ENCODE data around the gene STRN4. TPM values are rescaled to one million over a fixed set of nuclear protein-coding genes. Genes with fewer than 3 reads are reported as not detected.
A peak's percentile ranks its signal among the peaks of the same experiment; 100 is the strongest.
"Not testable (repeated sequence)": the region's sequence is repeated elsewhere in the genome, so short reads cannot be mapped to it uniquely, and the experiment has no call there.

STRN4 gene
- total RNA-seq, 2 donors from 2014 or later: 142 to 155 TPM

- Histone ChIP-seq H3K9me3 (ENCODE audit: control insufficient read depth, low read length) (no peaks in the 10 kb centered on the region), H3K4me3 (ENCODE audit: low read length) (no peak overlapping the region), H3K27ac (ENCODE audit: low read depth, low read length) (no peak overlapping the region), H3K27me3 (ENCODE audit: control insufficient read depth, insufficient read depth, low read length, poor library complexity, severe bottlenecking) (no peaks in the 10 kb centered on the region), H3K36me3 (ENCODE audit: control insufficient read depth, insufficient read depth, low read length) (peaks cover 27% of the 10 kb centered on the region), H3K9ac (ENCODE audit: extremely low read depth, low read length, poor library complexity, severe bottlenecking) (no peak overlapping the region), H3K4me1 (ENCODE audit: control insufficient read depth, insufficient read depth, low read length) (peaks cover 2% of the 10 kb centered on the region)
- DNase-seq: no peak
- peaks cover 10% of the 10 kb centered on the region for H3K27me3 Mint-ChIP-seq (ENCODE audit: insufficient read depth)
- peaks cover 23% of the 10 kb centered on the region for H3K4me1 Mint-ChIP-seq
- H3K36me3 Mint-ChIP-seq (ENCODE audit: low read depth): peaks cover 54% of the 10 kb centered on the region
- no peak for TF ChIP-seq CTCF (conservative IDR thresholded peaks at IDR 0.05)
- WGBS, 2 experiments (ENCODE audit: insufficient coverage in 1 of 2, insufficient read length in 1 of 2): 94 to 96% methylated on average over 5 to 7 of the region's 7 CpGs
- no peaks in the 10 kb centered on the region for H3K9me3 Mint-ChIP-seq
- H3K27ac Mint-ChIP-seq: peak overlapping the region; percentile 52
- H3K4me3 Mint-ChIP-seq: no peak overlapping the region
Observed at GRCh38 chr19:46782355-46783019, 36.2 kb upstream of the STRN4 start.

GRCh38 chr19:46777956-46778645, 31.9 kb upstream of the STRN4 start:
- not testable (repeated sequence) for H3K4me1 ChIP-seq (ENCODE audit: control insufficient read depth, insufficient read depth, low read length); H3K27ac Mint-ChIP-seq; H3K9me3 ChIP-seq (ENCODE audit: control insufficient read depth, low read length); H3K27me3 Mint-ChIP-seq (ENCODE audit: insufficient read depth); H3K4me3 Mint-ChIP-seq; DNase-seq; H3K27ac ChIP-seq (ENCODE audit: low read depth, low read length); H3K9me3 Mint-ChIP-seq; H3K4me1 Mint-ChIP-seq; H3K9ac ChIP-seq (ENCODE audit: extremely low read depth, low read length, poor library complexity, severe bottlenecking); H3K27me3 ChIP-seq (ENCODE audit: control insufficient read depth, insufficient read depth, low read length, poor library complexity, severe bottlenecking); H3K4me3 ChIP-seq (ENCODE audit: low read length)
- H3K36me3 ChIP-seq (ENCODE audit: control insufficient read depth, insufficient read depth, low read length): peaks cover 37% of the 10 kb centered on the region
- WGBS, 2 experiments (ENCODE audit: insufficient coverage in 1 of 2, insufficient read length in 1 of 2): 94 to 100% methylated on average over 6 to 12 of the region's 12 CpGs
- peaks cover 62% of the 10 kb centered on the region for H3K36me3 Mint-ChIP-seq (ENCODE audit: low read depth)

- H3K9me3 ChIP-seq (ENCODE audit: control insufficient read depth, low read length): no peaks in the 10 kb centered on the region
- no peaks in the 10 kb centered on the region for H3K27me3 ChIP-seq (ENCODE audit: control insufficient read depth, insufficient read depth, low read length, poor library complexity, severe bottlenecking)
- H3K9ac ChIP-seq (ENCODE audit: extremely low read depth, low read length, poor library complexity, severe bottlenecking): no peak overlapping the region
- no peak for TF ChIP-seq CTCF (conservative IDR thresholded peaks at IDR 0.05)
- H3K27ac ChIP-seq (ENCODE audit: low read depth, low read length): no peak overlapping the region
- peak; percentile 95 for DNase-seq
- Mint-ChIP-seq H3K27ac (no peak overlapping the region), H3K4me1 (no peaks in the 10 kb centered on the region), H3K36me3 (ENCODE audit: low read depth) (peaks cover 53% of the 10 kb centered on the region), H3K4me3 (no peak overlapping the region), H3K27me3 (ENCODE audit: insufficient read depth) (no peaks in the 10 kb centered on the region), H3K9me3 (no peaks in the 10 kb centered on the region)
- H3K4me1 ChIP-seq (ENCODE audit: control insufficient read depth, insufficient read depth, low read length): no peaks in the 10 kb centered on the region
- 95 to 99% methylated on average over 19 to 32 of the region's 33 CpGs for WGBS, 2 experiments (ENCODE audit: insufficient coverage in 1 of 2, insufficient read length in 1 of 2)
- peaks cover 29% of the 10 kb centered on the region for H3K36me3 ChIP-seq (ENCODE audit: control insufficient read depth, insufficient read depth, low read length)
- no peak overlapping the region for H3K4me3 ChIP-seq (ENCODE audit: low read length)
Observed at GRCh38 chr19:46776927-46777911, 31.0 kb upstream of the STRN4 start.

Measured in endodermal cell (in vitro differentiated cells).